Smooth muscle cell (in vitro differentiated cells): ENCODE results near the gene LIMK1. TPM values are rescaled to one million over a fixed set of nuclear protein-coding genes. Genes with fewer than 3 reads are reported as not detected.

Experiments
- DNase-seq: peaks from one replicate; lab custom pipeline; 2025; ENCODE audit not compliant: unreplicated experiment; lab: John Stamatoyannopoulos, UW
- H2AFZ ChIP-seq: fragments of 200-600 bp; sonication (generic); 2 replicates; pipeline ENCODE4 v1.6.0; 2016; ENCODE audit warnings: antibody characterized with exemption, low read depth, mild to moderate bottlenecking
- H3F3A ChIP-seq: fragments of 200-600 bp; sonication (generic); 2 replicates; pipeline ENCODE4 v1.6.0; 2017; ENCODE audit warnings: antibody characterized with exemption, low read depth
- H3K27ac ChIP-seq: fragments of 200-600 bp; sonication (generic); 2 replicates; pipeline ENCODE4 v1.5.1; 2016; ENCODE audit warnings: low read depth, mild to moderate bottlenecking
- H3K27me3 ChIP-seq: fragments of 200-600 bp; sonication (generic); 2 replicates; pipeline ENCODE4 v1.6.1; 2016; ENCODE audit warnings: low read depth, mild to moderate bottlenecking
- H3K36me3 ChIP-seq: fragments of 200-600 bp; sonication (generic); 2 replicates; pipeline ENCODE4 v1.5.1; 2016; ENCODE audit warnings: low read depth
- H3K4me1 ChIP-seq: fragments of 200-600 bp; sonication (generic); 2 replicates; pipeline ENCODE4 v1.5.1; 2016; ENCODE audit warnings: low read depth
- H3K4me2 ChIP-seq: fragments of 200-600 bp; sonication (generic); 2 replicates; pipeline ENCODE4 v1.6.0; 2016; ENCODE audit warnings: mild to moderate bottlenecking
- H3K4me3 ChIP-seq: fragments of 200-600 bp; sonication (generic); 2 replicates; pipeline ENCODE4 v1.5.1; 2016; ENCODE audit warnings: mild to moderate bottlenecking
- H3K79me2 ChIP-seq: fragments of 200-600 bp; sonication (generic); 2 replicates; pipeline ENCODE4 v1.6.0; 2016; ENCODE audit warnings: low read depth, mild to moderate bottlenecking
- H3K9ac ChIP-seq: fragments of 200-600 bp; sonication (generic); 2 replicates; pipeline ENCODE4 v1.6.0; 2016; ENCODE audit warnings: low read depth
- H3K9me3 ChIP-seq: fragments of 200-600 bp; sonication (generic); replicated peaks from 2 replicates; pipeline ENCODE4 v1.5.1; 2016; ENCODE audit warnings: low read depth
- H4K20me1 ChIP-seq: fragments of 200-600 bp; sonication (generic); 2 replicates; pipeline ENCODE4 v1.6.0; 2016; ENCODE audit warnings: low read depth
- WGBS: methylation state at CpG from one replicate; pipeline ENCODE4 v1.1.7; 2016; ENCODE audit warnings: low lambda C conversion rate; 5-methylcytosine and 5-hydroxymethylcytosine counted together
- polyA plus RNA-seq: library from polyadenylated mRNA; unstranded; fragments of >200 nt; fragmentation: Nextera tagmentation; extraction: Ambion mirVana; gene quantifications from 2 replicates; pipeline ENCODE4 v1.2.1, GENCODE V29; 2016
- total RNA-seq: library from RNA; depleted of rRNA; stranded (reverse); fragments of >200 nt; gene quantifications from 2 replicates; pipeline ENCODE4 v1.2.3, GENCODE V29; 2014
- TF ChIP-seq, protein P1 (sequence below): fragments of 200-600 bp; sonication (generic); IDR thresholded peaks from 2 replicates; pipeline ENCODE4 v1.5.1; 2017; ENCODE audit warnings: borderline replicate concordance, mild to moderate bottlenecking, antibody characterized with exemption; ENCODE audit not compliant: insufficient read depth, poor library complexity, severe bottlenecking

The LIMK1 gene
- total and polyA plus RNA-seq, 2 experiments from 2014 or later: 23.6 to 29.2 TPM

GRCh38 chr7:74084722-74085578 is 1.3 kb downstream of the LIMK1 start:
- peak overlapping the region; percentile 97 for H3K4me2 ChIP-seq
- no peaks in the 10 kb centered on the region for H3K27me3 ChIP-seq
- H3K27ac ChIP-seq: peak overlapping the region; percentile 80
- H3K4me1 ChIP-seq: peaks cover 13% of the 10 kb centered on the region
- H3K9me3 ChIP-seq: no peaks in the 10 kb centered on the region
- peak overlapping the region; percentile 84 for H3K9ac ChIP-seq
- H3K4me3 ChIP-seq: peak overlapping the region; percentile 69
- DNase-seq: no peak
- peaks cover 13% of the 10 kb centered on the region for H4K20me1 ChIP-seq
- TF ChIP-seq, protein P1, sequence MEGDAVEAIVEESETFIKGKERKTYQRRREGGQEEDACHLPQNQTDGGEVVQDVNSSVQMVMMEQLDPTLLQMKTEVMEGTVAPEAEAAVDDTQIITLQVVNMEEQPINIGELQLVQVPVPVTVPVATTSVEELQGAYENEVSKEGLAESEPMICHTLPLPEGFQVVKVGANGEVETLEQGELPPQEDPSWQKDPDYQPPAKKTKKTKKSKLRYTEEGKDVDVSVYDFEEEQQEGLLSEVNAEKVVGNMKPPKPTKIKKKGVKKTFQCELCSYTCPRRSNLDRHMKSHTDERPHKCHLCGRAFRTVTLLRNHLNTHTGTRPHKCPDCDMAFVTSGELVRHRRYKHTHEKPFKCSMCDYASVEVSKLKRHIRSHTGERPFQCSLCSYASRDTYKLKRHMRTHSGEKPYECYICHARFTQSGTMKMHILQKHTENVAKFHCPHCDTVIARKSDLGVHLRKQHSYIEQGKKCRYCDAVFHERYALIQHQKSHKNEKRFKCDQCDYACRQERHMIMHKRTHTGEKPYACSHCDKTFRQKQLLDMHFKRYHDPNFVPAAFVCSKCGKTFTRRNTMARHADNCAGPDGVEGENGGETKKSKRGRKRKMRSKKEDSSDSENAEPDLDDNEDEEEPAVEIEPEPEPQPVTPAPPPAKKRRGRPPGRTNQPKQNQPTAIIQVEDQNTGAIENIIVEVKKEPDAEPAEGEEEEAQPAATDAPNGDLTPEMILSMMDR: no peak
- 69% methylated on average over 6 of the region's 6 CpGs for WGBS
- no peaks in the 10 kb centered on the region for H3K36me3 ChIP-seq
- H3K79me2 ChIP-seq: peaks cover 20% of the 10 kb centered on the region
- peaks cover 10% of the 10 kb centered on the region for H3F3A ChIP-seq
- no peak overlapping the region for H2AFZ ChIP-seq

DNA sequence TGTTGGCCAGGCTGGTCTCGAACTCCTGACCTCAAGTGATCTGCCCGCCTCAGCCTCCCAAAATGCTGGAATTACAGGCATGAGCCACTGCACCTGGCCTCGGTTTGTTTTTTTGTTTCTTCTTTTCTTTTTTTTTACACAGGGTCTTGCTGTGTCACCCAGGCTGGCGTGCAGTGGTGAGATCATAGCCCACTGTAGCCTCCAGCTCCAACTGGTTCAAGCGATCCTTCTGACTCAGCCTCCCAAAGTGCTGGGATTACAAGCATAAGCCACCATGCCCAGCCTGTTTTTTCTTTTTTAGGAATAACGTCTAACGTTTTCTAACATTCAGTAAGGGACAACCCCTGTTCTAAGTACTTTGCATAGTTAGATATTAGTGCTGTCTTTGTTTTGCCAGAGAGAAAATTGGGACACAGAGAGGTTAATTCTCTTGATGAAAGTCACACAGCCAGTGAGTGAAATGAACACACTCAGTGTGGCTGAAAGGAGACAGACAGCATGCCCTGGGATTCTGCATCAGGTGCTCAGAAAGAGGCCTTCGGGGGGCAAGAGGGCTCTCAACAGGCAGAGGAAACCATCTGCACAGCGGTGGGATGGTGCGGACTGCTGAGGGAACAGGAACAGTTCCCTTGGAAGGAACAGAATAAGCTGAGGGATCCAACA is 4.3 kb downstream of the LIMK1 start:
- no peak for DNase-seq
- Histone ChIP-seq H3K36me3 (no peaks in the 10 kb centered on the region), H3K79me2 (peaks cover 20% of the 10 kb centered on the region), H2AFZ (no peak overlapping the region), H3K27ac (no peak overlapping the region), H3F3A (peaks cover 14% of the 10 kb centered on the region), H4K20me1 (peaks cover 13% of the 10 kb centered on the region), H3K9ac (no peak overlapping the region), H3K9me3 (no peaks in the 10 kb centered on the region), H3K27me3 (no peaks in the 10 kb centered on the region), H3K4me2 (no peak overlapping the region), H3K4me3 (no peak overlapping the region), H3K4me1 (peaks cover 20% of the 10 kb centered on the region)
- TF ChIP-seq, protein P1: no peak
- 84% methylated on average over 10 of the region's 10 CpGs for WGBS

DNA sequence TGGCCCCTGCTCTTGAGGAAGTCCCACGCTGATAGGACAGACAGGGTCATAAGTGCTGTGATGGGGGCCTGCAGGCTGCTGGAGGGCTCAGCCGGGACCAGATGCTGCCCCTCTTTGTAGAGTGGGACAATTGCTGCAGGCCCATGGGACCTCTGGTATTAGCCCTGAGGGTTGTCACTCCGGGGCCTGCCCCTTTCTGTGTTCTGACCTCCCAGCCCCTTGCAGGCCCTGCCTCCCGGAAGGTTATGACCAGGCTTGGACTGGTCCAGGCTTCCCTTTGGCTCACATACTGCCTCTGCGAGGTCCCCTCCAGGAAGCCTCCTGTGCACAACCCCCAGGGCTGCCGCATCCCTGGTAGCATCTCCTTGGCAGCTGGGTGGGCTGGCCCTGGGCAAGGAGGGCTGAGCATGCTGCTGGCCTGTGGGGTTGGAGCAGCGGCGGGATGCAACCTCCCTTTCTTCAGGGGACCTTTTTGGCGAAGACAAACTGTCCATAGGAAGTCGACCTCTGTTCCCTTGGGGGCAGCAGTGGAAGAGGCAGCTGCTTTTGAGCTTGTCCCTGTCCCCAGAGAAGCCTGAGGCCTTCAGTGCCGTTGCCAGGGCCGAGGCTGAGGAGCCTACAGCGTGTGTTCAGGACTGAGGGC is 8.8 kb downstream of the LIMK1 start:
- no peak overlapping the region for H3K4me2 ChIP-seq
- H3K9ac ChIP-seq: no peak overlapping the region

More for the DNA sequence above, 8.8 kb downstream of the LIMK1 start:
- Histone ChIP-seq H3K79me2 (peaks cover 22% of the 10 kb centered on the region), H4K20me1 (no peaks in the 10 kb centered on the region), H3K4me3 (no peak overlapping the region), H3K4me1 (peaks cover 32% of the 10 kb centered on the region), H3F3A (peaks cover 29% of the 10 kb centered on the region), H3K27ac (peak overlapping the region; percentile 93), H3K9me3 (no peaks in the 10 kb centered on the region), H3K27me3 (no peaks in the 10 kb centered on the region), H2AFZ (no peak overlapping the region), H3K36me3 (no peaks in the 10 kb centered on the region)
- TF ChIP-seq, protein P1: no peak
- 75% methylated on average over 13 of the region's 13 CpGs for WGBS
- DNase-seq: no peak
